ENCODE measurements around the gene MBP.

Gene MBP

DNA sequence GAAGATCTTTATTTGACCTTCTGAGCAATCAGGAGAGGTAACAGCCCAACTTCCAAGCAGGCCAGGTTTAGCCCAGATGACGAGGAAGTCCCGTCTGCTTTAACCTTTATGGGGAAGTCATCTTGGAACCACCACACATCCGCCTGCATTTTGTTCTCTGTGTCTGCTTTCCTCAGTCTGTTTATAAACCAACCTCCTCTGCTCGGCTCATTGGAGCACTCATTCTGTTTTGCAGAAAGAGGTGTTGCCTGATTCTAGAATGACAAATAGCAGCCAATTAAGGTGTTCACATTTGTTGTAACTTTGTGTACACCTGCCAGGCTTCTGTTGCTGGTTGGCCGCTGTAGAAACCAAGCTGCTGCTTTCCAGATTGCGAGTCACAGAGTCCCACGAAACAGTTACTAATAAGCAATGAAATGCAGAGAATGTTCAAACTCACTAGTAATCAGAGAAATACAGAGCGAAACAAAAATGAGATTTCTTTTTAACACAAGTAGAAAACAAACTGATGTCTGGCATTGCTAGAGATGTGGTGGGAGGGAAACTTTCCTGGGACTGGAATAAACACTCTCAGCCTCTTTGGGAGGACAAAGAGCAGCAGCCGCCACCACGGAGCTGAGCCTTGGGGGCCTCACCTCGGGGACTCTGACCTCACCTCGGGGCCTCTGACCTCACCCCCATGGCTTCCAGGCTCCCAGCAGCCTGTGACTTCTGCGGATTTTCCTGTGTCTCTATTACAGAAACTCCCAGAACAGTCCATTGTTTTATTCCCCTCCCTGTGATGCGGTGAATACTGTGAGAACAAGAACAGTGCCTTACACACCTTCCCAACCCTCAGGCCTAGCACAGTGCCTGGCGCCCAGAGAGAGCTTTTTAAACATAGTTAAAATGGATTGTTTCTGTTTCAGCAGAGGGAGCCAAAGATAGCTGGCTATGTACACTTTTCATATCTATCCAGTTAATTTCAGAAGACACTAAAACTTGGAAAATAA, 64.0 kb downstream of the MBP start:
- TF ChIP-seq, protein P1, sequence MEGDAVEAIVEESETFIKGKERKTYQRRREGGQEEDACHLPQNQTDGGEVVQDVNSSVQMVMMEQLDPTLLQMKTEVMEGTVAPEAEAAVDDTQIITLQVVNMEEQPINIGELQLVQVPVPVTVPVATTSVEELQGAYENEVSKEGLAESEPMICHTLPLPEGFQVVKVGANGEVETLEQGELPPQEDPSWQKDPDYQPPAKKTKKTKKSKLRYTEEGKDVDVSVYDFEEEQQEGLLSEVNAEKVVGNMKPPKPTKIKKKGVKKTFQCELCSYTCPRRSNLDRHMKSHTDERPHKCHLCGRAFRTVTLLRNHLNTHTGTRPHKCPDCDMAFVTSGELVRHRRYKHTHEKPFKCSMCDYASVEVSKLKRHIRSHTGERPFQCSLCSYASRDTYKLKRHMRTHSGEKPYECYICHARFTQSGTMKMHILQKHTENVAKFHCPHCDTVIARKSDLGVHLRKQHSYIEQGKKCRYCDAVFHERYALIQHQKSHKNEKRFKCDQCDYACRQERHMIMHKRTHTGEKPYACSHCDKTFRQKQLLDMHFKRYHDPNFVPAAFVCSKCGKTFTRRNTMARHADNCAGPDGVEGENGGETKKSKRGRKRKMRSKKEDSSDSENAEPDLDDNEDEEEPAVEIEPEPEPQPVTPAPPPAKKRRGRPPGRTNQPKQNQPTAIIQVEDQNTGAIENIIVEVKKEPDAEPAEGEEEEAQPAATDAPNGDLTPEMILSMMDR (conservative IDR thresholded peaks at IDR 0.05; ENCODE audit: low read depth, low read length): peak; percentile 7
- no peak for DNase-seq (ENCODE audit: low read depth)
- no peak overlapping the region for H3K4me3 ChIP-seq (ENCODE audit: low read length)

DNA sequence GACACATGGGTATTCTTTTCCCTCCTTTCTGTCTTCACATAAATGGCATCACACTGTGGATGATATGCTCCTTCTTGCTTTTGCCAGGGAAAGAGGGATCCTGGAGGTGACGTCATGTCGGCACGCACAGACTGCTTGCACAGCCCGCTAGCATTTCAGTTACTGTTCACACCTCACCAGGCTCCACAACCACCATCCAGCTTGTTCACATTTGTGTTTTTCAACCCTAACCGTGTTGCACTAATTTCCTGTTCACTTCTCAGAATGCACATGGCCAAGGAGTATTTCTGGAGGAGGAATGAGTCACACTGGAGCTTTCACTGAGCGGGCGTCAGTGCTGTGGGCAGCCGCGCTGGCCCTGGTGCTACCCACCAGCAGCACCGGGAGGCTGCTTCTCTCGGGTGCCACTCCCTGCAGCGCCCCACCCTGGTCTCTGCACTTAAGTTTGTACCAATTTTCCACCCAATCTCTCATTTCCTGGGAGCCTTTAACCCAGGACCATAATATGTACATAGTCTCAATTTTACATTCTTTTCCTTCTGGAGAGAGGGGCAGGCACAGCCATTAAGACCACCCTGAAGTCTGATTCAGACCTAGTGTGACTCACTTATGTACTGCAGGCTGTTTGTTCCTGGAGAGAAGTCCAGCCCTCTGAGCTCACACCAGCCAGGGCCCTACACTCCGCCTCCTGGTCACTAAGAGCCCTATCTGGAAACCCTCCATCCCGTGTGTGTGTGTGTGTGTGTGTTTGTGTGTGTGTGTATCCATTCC, 65.1 kb downstream of the MBP start:
- H3K4me3 ChIP-seq (ENCODE audit: low read length): no peak overlapping the region
- peak; percentile 90 for DNase-seq (ENCODE audit: low read depth)
- TF ChIP-seq, protein P1 (conservative IDR thresholded peaks at IDR 0.05; ENCODE audit: low read depth, low read length): peak; percentile 6

DNA sequence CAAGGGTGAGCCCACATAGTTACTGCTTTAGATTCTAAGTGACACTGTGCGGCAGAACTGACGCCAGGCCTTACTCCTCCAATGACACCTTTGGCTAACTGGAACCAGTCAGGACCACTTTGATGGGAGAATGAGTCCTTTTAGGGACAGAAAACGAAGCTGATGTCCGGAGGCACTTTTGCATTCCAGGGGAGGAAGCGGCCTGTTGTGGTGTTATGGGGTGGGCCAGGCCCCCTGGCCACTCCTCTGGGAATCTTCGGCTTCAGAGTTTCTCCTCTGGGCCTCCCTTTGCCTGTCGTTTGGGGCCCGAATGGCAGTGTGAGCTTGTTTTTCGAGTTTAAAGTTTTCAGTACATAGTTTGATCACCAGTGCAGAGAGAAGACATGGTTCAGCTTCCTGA, 65.9 kb downstream of the MBP start:
- H3K4me3 ChIP-seq (ENCODE audit: low read length): no peak overlapping the region
- TF ChIP-seq, protein P1 (conservative IDR thresholded peaks at IDR 0.05; ENCODE audit: low read depth, low read length): no peak
- no peak for DNase-seq (ENCODE audit: low read depth)

DNA sequence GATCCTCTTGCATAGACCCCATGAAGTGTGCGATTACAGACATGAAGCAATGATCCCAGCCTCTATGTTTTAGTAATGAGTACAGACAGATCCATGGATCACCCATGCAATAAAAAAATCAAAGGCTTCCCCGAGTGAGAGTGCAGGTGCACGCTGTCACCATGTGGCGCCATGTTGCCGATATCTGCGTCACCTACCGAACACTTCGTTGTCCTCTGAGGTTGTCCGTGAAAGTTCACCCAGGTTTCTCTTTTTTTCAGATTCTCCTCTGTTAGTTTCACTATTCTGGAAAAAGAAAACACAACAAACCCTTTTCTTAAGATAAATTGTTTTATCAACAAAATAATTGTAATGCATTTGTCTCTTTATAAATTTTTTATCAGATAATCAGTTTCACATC, 66.5 kb downstream of the MBP start:
- no peak for DNase-seq (ENCODE audit: low read depth)
- no peak overlapping the region for H3K4me3 ChIP-seq (ENCODE audit: low read length)
- TF ChIP-seq, protein P1 (conservative IDR thresholded peaks at IDR 0.05; ENCODE audit: low read depth, low read length): no peak

DNA sequence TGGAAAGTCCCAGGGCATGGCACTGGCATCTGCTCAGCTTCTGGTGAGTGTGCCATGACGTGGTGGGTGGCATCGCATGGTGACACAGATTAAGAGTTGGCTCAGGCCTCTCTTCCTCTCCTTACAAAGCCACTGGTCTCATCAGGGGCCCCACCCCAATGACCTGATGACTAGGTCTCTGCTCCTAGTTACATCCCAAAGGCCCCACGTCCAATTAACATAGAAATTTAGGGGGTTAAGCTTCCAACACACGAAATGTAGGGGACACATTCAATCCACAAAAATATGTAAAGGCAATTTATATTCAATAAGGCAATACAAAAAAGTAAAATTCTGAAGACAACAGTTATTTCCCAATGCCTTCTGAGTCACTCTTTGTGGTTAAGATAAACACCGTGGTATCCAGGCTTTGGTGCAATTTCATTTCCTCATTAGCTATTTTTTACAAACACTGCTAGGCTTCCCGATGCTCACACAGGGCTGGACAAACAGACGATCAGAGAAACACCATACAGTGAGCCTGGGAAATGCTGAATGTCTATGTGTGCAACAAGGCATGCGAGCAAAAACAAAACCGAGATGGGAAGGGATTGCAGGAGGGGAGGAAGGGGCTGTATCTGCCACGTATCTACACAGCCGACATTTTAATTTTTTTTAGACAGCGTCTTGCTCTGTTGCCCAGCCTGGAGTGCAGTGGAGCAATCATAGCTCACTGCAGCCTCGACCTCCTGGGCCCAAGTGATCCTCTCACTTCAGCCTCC, 67.2 kb downstream of the MBP start:
- peak; percentile 89 for DNase-seq (ENCODE audit: low read depth)
- no peak overlapping the region for H3K4me3 ChIP-seq (ENCODE audit: low read length)
- TF ChIP-seq, protein P1 (conservative IDR thresholded peaks at IDR 0.05; ENCODE audit: low read depth, low read length): no peak

DNA sequence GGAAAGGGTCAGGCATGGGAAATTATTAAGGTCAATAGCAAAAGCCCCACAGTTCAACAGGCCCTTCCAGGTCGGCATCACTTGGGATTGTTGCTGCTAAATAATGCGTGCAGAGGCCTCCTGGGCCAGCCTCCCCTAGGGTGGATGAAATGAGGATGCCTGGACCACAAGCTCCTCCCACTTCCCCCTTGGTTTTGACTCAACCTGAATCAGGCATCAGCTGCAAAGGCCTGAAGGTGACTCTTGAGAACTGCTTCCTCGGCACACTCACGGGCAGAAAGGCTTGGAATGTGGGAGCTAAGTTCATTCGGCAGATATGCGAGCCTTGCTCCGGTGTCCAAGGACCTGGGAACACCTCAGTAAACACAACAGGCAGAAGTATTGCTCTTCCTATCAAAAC, 69.3 kb downstream of the MBP start:
- TF ChIP-seq, protein P1 (conservative IDR thresholded peaks at IDR 0.05; ENCODE audit: low read depth, low read length): no peak
- no peak for DNase-seq (ENCODE audit: low read depth)
- no peak overlapping the region for H3K4me3 ChIP-seq (ENCODE audit: low read length)
